GM19455 (cell line): ENCODE measurements around the gene USP19.
A peak's percentile ranks its signal among the peaks of the same experiment; 100 is the strongest.

Source experiments
- ATAC-seq: cut with Tn5 transposase; IDR thresholded peaks from one replicate; pipeline ENCODE4 v1.9.1; 2021; ENCODE audit not compliant: unreplicated experiment

USP19 gene

DNA sequence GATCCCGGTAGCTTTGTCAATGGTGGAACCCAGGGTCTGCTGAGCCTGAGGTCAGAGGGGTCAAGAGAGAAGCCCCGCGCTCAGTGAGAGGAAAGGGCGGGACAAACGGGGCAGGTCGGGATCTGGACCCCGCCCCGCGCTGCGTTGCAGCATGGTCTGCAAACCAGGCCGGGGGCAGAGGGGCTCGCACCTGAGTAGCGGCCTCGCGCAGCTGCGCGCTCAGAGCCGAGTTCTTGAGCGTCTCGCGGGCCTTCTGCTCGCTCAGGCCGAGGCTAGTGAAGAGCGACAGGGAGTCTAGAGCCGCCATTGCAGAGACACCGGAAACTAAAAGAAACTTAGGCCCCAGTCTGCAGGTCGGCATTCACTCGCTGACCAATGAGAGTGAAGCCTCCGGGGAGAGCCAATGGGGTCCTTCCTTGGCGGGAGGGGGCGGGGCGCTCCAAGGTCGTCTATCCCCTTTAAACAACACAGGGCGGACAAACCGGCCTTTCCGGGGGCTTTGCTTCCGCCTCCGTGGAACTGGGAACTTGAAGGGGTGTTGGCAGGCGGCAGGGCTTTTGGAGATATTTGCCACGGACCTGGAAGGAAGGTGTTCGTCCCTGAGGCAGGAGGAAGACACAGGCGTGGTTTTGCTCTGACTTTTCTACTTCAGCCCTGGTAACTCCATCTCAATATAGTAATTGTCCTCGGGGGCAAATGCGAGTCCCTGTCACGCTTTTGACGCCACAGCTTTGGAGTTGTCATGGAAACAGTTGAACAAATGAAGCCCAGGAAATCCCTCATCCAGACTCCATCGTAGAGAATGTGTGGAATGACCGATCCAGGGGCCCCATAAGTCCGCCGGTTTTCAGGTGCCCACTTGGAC lies 16.0 kb downstream of the USP19 start, which contains the start of gene QARS1:
Gene QARS1, minus strand, starts transcription at position 331 of the 865 bp plus-strand sequence. Its CDS starts 24 bp downstream, at position 307.
- ATAC-seq, result peak; percentile 95

DNA sequence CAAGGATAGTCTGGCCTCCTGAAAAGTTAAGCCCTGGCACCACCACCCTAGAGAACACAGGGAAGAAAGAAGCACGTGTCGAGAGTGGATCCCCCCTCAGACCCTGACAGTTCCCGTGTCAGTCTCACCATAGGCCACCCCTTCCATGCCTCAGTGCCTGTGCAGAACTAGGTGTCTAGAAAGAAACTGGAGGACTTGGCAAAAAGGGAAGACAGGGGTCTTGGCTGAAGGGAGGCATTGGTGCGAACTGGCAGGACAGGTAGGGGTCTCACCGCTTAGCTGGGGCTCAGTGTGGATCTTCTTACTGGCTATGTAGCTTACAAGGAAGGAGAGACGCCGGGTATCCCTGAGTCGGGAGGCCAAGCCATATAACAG lies 16.6 kb downstream of the USP19 start:
- ATAC-seq, result no peak

DNA sequence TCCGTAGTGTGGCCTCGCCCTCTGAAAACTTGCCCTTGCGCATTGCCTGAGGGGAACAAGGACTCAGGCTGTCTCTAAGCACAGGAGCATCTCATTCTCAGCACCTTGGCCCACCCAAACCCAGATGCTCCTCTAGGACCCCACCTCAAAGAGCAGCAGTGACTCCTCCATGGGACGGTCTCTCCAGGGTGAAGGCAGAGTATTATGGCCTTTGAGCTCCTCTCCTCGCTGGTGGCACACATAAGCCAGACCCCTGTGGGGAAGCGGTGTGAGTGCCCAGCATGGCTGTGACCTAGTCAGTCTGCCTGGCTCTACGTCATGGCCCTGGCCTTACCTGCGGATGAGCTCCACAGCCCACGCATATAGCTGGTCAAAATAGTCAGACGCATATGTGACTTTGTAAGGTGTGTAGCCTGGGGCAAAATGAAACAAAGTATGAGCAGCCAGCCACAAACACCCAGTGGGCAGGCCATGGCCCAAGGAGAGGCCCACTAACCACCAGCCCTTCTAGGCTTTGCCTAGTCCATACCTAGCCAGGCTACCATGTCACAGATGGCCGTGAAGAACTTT lies 20.5 kb downstream of the USP19 start:
- no peak for ATAC-seq

DNA sequence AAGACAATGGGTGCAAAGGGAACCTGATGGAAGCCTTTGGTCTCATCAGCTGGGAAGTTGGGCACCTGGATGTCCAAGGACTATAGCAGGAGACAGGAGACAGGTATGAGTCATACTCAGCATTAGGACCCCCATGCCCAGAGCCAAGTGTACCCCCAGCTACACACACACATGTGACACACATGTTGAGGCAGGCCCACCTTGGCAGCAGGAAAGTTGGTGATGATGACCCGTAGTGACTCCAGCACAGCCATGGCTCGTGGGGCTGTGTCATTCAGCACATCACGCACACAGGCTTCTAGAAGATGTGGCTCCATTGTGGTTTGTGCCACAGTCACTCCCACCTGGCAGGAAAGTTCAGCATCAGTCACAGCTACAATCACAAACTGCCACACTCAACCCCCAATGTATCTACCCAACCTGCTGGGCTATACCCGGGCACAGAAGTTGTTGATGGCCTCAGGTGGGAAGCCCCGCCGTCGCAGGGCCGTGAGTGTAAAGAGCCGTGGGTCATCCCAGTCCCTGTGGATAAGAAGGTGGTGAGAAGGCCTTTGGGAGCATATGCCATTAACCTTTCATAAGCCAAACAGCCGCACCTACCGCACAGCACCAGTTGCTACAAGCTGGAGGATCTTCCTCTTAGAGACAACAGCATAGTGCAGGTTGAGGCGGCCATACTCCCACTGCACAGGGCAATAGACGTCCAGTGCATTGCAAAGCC lies 21.6 kb downstream of the USP19 start:
- no peak for ATAC-seq

DNA sequence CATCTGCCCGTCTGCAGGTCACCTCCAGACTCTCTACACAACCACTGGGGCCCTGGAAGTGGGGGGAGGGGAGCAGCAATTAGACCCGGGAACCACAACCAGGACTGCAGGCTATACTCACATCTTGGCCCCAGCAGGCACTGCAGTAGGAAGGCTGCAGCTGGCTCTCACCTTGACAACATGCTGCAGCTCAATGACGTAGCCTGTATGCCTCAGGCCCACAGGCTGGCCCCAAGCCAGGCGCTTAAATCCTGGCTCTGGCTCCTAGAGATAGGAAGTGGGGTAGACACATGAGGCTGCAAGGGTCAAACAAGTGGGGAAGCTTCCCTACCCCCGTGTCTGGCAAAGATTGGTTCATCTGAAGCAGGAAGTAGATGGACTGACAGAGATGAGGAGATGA lies 22.2 kb downstream of the USP19 start:
- ATAC-seq, result no peak

DNA sequence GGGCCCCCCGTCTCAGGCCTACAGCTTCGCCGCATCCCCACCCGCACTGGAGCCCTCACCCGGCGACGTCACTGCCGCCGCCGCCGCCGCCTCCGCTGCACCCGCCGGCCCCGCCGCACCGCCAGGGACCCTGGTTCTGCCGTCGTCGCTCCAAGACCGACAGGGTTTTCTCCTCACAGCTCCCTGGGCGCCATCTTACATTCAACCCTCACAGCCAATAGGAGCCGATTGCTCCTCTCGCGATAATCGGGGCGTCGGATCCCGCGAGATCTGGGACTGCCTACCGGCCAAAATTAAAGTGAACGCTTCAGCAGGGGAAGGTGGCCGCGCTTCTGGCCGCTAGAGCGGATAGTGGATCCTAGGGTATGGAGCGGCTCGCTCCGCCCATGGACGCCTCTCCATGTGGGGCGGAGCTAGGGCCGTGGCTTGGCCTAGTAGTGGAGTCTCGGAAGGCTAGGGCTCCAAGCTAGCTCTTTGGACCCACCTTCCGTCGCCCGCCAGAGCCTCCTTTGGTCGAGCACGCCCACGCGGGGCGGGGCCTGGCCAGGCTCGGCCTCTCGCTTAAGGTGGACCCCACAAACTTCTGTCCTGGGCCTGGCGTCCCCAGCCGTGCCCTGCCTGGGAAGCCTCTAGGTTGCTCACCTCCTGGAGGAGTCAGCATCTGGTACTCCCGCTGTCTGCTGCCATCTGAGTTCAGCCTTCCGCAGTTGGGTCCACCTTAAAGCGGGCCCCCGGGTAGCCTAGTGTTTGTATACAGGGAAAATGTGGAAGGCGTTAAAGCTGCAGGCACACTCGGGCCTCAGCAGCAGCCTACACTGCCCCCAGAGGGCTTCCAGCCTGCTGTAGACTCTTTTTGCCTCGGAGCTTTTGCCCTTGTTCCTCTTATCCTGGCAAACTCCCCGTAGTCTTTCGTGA lies 26.5 kb downstream of the USP19 start, which contains the start of gene QRICH1:
Gene QRICH1, minus strand, starts transcription at position 219 of the 915 bp plus-strand sequence. CDS start 17,054 bp downstream, outside the sequence.
- peak; percentile 80 for ATAC-seq

DNA sequence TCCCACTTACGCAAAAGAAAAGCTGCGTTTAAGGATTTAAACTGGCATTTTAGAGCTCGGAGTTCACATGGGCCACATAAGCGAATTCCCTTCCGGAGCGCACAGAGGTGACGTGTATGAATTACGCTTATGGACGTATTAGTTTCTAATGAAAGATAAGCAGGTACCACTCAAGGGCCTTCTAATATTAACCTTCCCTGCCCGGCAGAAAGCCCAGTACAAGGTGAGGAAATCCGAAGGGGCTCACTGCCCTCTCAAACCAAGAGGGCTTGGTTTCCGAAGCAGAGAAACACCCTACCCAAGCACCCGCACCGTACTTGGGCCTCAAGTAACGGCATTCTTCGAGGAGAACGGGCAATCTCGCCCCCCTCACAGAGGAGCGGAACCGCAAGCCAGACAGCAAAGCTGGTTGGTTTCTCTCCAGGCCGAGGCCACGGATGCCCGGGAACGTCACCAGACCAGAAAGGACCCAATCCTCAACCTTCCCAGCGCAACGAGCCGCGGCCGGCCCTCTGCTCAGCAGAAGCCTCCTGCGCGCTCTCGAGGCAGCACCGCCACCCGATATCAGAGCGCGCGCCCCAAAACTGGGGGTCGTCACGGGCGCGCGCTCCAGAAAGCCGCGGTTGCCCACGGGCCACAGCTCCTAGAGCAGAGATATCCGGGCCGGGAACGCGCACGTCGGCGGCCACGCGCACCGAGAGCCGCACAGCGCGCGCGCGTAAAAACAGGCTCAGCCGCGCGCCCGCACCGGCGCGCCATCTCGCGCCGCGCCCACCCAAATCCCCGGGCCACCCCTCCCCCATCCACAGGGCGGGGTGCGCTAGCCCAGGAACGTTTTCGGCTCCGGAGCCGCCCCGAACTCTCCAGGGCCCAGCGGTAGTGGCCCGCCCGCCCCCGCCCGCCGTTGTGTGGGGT lies 27.4 kb downstream of the USP19 start:
- peak; percentile 41 for ATAC-seq

DNA sequence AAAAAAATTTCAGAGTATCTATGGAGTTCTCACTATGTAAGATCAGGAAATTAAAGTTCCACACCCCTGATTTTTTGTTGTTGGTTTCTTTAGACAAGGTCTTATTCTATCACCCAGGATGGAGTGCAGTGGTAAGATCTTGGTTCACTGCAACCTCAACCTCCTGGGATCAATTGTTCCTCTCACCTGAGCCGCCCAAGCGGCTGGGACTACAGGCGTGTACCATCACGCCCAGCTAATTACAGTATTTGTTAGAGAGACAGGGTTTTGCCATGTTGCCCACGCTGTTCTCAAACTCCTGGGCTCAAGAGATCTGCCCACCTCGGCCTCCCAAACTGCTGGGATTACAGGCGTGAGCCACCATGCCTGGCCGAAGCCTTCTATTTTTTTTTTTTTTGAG lies 39.2 kb downstream of the USP19 start:
- ATAC-seq, result no peak

DNA sequence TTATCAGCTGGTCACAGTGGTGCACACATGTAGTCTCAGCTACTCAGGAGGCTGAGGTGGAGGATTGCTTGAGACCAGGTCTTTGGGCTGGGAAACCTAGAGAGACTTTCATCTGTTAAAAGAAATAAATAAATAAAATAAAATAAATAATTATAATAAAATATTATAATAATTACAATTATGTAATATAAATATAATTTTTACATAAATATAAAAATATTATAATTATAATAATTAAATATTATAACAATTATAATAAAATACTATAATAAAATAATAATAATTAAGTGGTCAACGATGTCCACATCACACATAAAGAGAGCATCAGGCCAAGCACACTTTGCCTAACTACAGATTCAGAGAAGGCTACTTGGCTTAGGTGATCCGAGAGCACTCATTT lies 41.4 kb downstream of the USP19 start:
- no peak for ATAC-seq

DNA sequence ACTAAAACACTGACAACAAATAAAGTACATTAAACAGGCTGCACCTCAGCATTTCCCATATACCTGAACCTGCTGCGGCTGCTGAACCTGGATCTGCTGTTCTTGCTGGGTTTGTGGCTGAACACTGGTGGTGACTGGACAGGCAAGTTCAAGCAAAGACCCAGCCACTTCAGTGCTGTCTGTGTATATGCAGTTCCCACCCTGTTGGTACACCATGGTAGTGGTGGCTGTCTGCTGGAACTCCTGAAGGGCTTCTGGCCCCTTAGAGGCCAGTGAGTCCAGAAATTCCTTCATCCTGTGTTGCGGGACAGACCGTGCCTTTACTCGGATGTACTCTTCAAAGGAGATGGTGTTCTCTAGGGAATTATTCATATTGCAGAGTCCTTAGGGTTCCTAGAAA lies 44.0 kb downstream of the USP19 start:
- no peak for ATAC-seq

DNA sequence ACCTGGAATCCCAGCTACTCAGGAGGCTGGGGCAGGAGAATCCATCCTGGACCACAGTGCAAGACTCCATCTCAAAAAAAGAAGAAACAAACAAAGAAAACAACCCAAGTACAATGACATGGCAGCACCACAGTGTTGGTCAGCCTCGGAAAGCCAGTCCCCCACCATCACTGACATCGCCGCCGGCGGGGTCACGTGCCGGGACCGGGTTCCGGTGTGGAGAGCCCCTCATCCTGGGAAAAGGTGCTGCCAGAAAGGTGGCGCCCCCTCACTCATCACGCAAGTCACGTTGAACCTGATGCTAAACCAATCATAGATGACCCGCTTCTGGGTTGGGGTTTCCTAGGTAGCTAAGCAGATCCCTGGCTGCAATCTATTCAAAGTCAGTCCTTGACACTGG lies 44.5 kb downstream of the USP19 start:
- no peak for ATAC-seq
